SJSA1 (cell line): ENCODE data around the gene DACH1. TPM values are rescaled to one million over a fixed set of nuclear protein-coding genes. Genes with fewer than 3 reads are reported as not detected.

Experiments
- DNase-seq, 2 experiments: peaks; one replicate each; pipeline ENCODE4 v3.0.0-alpha.2; 2015 to 2020; ENCODE audit warnings: low spot score in 2 of 2, low read depth in 1 of 2
- H3K27ac ChIP-seq: fragments of 250-450 bp; sonication (Bioruptor Pico); 2 replicates; pipeline ENCODE4 v1.5.1; 2020; ENCODE audit warnings: mild to moderate bottlenecking, moderate library complexity
- H3K27me3 ChIP-seq: fragments of 250-450 bp; sonication (Bioruptor Pico); replicated peaks from 2 replicates; pipeline ENCODE4 v1.5.1; 2020; ENCODE audit warnings: mild to moderate bottlenecking, moderate library complexity
- H3K36me3 ChIP-seq: fragments of 250-450 bp; sonication (Bioruptor Pico); 2 replicates; pipeline ENCODE4 v1.5.1; 2020; ENCODE audit warnings: mild to moderate bottlenecking
- H3K4me1 ChIP-seq: fragments of 250-450 bp; sonication (Bioruptor Pico); replicated peaks from 2 replicates; pipeline ENCODE4 v1.6.1; 2021; ENCODE audit warnings: mild to moderate bottlenecking
- H3K4me3 ChIP-seq: fragments of 250-450 bp; sonication (Bioruptor Pico); 2 replicates; pipeline ENCODE4 v1.5.1; 2020; ENCODE audit warnings: mild to moderate bottlenecking
- H3K9me3 ChIP-seq: fragments of 250-450 bp; sonication (Bioruptor Pico); replicated peaks from 2 replicates; pipeline ENCODE4 v1.5.1; 2020; ENCODE audit warnings: mild to moderate bottlenecking
- total RNA-seq: library from RNA; depleted of rRNA; stranded (reverse); fragments of >200 nt; shearing (Covaris generic); gene quantifications from 2 replicates; pipeline ENCODE4 v1.2.3, GENCODE V29; 2014

Gene DACH1
- total RNA-seq, 1 experiment from 2014 or later, result not detected

- H3K27me3 ChIP-seq, result no peaks in the 10 kb centered on the region
- H3K9me3 ChIP-seq, result no peaks in the 10 kb centered on the region
- no peak overlapping the region for H3K4me3 ChIP-seq
- no peak for DNase-seq
- no peak overlapping the region for H3K27ac ChIP-seq
- no peaks in the 10 kb centered on the region for H3K4me1 ChIP-seq
- H3K36me3 ChIP-seq, result no peaks in the 10 kb centered on the region
These were observed 152.1 kb downstream of the DACH1 start for GRCh38 chr13:71714802-71715375.

GRCh38 chr13:71712988-71713653 lies 153.9 kb downstream of the DACH1 start:
- Histone ChIP-seq H3K27ac (no peak overlapping the region), H3K9me3 (no peaks in the 10 kb centered on the region), H3K4me3 (no peak overlapping the region), H3K36me3 (no peaks in the 10 kb centered on the region), H3K4me1 (no peaks in the 10 kb centered on the region), H3K27me3 (no peaks in the 10 kb centered on the region)
- no peak for DNase-seq

GRCh38 chr13:71704656-71705055 lies 162.3 kb downstream of the DACH1 start:
- no peak for DNase-seq
- no peaks in the 10 kb centered on the region for H3K36me3 ChIP-seq
- no peaks in the 10 kb centered on the region for H3K9me3 ChIP-seq
- no peak overlapping the region for H3K4me3 ChIP-seq
- H3K4me1 ChIP-seq, result no peaks in the 10 kb centered on the region
- H3K27me3 ChIP-seq, result no peaks in the 10 kb centered on the region
- no peak overlapping the region for H3K27ac ChIP-seq

- no peaks in the 10 kb centered on the region for H3K27me3 ChIP-seq
- no peaks in the 10 kb centered on the region for H3K9me3 ChIP-seq
- H3K4me1 ChIP-seq, result no peaks in the 10 kb centered on the region
- no peak overlapping the region for H3K4me3 ChIP-seq
- no peak for DNase-seq
- H3K36me3 ChIP-seq, result no peaks in the 10 kb centered on the region
- no peak overlapping the region for H3K27ac ChIP-seq
These were observed 163.9 kb downstream of the DACH1 start for GRCh38 chr13:71703138-71703537.

GRCh38 chr13:71702253-71702652 lies 164.8 kb downstream of the DACH1 start:
- H3K4me3 ChIP-seq, result no peak overlapping the region
- H3K27ac ChIP-seq, result no peak overlapping the region
- no peaks in the 10 kb centered on the region for H3K4me1 ChIP-seq
- H3K27me3 ChIP-seq, result no peaks in the 10 kb centered on the region
- H3K9me3 ChIP-seq, result no peaks in the 10 kb centered on the region
- no peaks in the 10 kb centered on the region for H3K36me3 ChIP-seq
- no peak for DNase-seq

GRCh38 chr13:71701741-71702140 lies 165.3 kb downstream of the DACH1 start:
- no peaks in the 10 kb centered on the region for H3K9me3 ChIP-seq
- no peaks in the 10 kb centered on the region for H3K27me3 ChIP-seq
- DNase-seq, result no peak
- no peaks in the 10 kb centered on the region for H3K36me3 ChIP-seq
- no peaks in the 10 kb centered on the region for H3K4me1 ChIP-seq
- no peak overlapping the region for H3K27ac ChIP-seq
- H3K4me3 ChIP-seq, result no peak overlapping the region

GRCh38 chr13:71699342-71699741 lies 167.7 kb downstream of the DACH1 start:
- DNase-seq, result no peak
- Histone ChIP-seq H3K4me1 (no peaks in the 10 kb centered on the region), H3K36me3 (no peaks in the 10 kb centered on the region), H3K27me3 (no peaks in the 10 kb centered on the region), H3K27ac (no peak overlapping the region), H3K4me3 (no peak overlapping the region), H3K9me3 (no peaks in the 10 kb centered on the region)

GRCh38 chr13:71695662-71696061 lies 171.3 kb downstream of the DACH1 start:
- Histone ChIP-seq H3K27me3 (no peaks in the 10 kb centered on the region), H3K4me3 (no peak overlapping the region), H3K27ac (no peak overlapping the region), H3K9me3 (no peaks in the 10 kb centered on the region), H3K4me1 (no peaks in the 10 kb centered on the region), H3K36me3 (no peaks in the 10 kb centered on the region)
- DNase-seq, result no peak

- no peaks in the 10 kb centered on the region for H3K36me3 ChIP-seq
- H3K4me3 ChIP-seq, result no peak overlapping the region
- H3K27ac ChIP-seq, result no peak overlapping the region
- no peaks in the 10 kb centered on the region for H3K27me3 ChIP-seq
- no peaks in the 10 kb centered on the region for H3K4me1 ChIP-seq
- DNase-seq, result no peak
- H3K9me3 ChIP-seq, result no peaks in the 10 kb centered on the region
These were observed 181.9 kb downstream of the DACH1 start for GRCh38 chr13:71685072-71685471.

GRCh38 chr13:71681901-71682613 lies 184.9 kb downstream of the DACH1 start:
- H3K27me3 ChIP-seq, result no peaks in the 10 kb centered on the region
- no peaks in the 10 kb centered on the region for H3K36me3 ChIP-seq
- H3K4me3 ChIP-seq, result no peak overlapping the region
- no peak overlapping the region for H3K27ac ChIP-seq
- H3K4me1 ChIP-seq, result no peaks in the 10 kb centered on the region
- H3K9me3 ChIP-seq, result no peaks in the 10 kb centered on the region
- DNase-seq, result no peak

- Histone ChIP-seq H3K4me1 (no peaks in the 10 kb centered on the region), H3K36me3 (no peaks in the 10 kb centered on the region), H3K27me3 (no peaks in the 10 kb centered on the region), H3K9me3 (no peaks in the 10 kb centered on the region), H3K27ac (no peak overlapping the region), H3K4me3 (no peak overlapping the region)
- DNase-seq, result no peak
These were observed 189.9 kb downstream of the DACH1 start for GRCh38 chr13:71677124-71677523.

- Histone ChIP-seq H3K4me3 (no peak overlapping the region), H3K27ac (no peak overlapping the region), H3K27me3 (no peaks in the 10 kb centered on the region), H3K4me1 (no peaks in the 10 kb centered on the region), H3K9me3 (no peaks in the 10 kb centered on the region), H3K36me3 (no peaks in the 10 kb centered on the region)
- no peak for DNase-seq
These were observed 194.5 kb downstream of the DACH1 start for GRCh38 chr13:71672512-71672911.

- no peaks in the 10 kb centered on the region for H3K9me3 ChIP-seq
- no peak for DNase-seq
- H3K36me3 ChIP-seq, result no peaks in the 10 kb centered on the region
- no peak overlapping the region for H3K4me3 ChIP-seq
- H3K4me1 ChIP-seq, result no peaks in the 10 kb centered on the region
- H3K27me3 ChIP-seq, result no peaks in the 10 kb centered on the region
- H3K27ac ChIP-seq, result no peak overlapping the region
These were observed 203.6 kb downstream of the DACH1 start for GRCh38 chr13:71663431-71663830.

- Histone ChIP-seq H3K4me1 (no peaks in the 10 kb centered on the region), H3K27me3 (no peaks in the 10 kb centered on the region), H3K4me3 (no peak overlapping the region), H3K36me3 (no peaks in the 10 kb centered on the region), H3K9me3 (no peaks in the 10 kb centered on the region), H3K27ac (no peak overlapping the region)
- DNase-seq, result no peak
These were observed 205.1 kb downstream of the DACH1 start for GRCh38 chr13:71661921-71662320.
